Osteocyte (in vitro differentiated cells): ENCODE results near the gene C18orf63. TPM values are rescaled to one million over a fixed set of nuclear protein-coding genes. Genes with fewer than 3 reads are reported as not detected.
"Not testable (repeated sequence)": the region's sequence is repeated elsewhere in the genome, so short reads cannot be mapped to it uniquely, and the experiment has no call there.

ENCODE experiments used
- DNase-seq: peaks from one replicate; pipeline ENCODE4 v3.0.0; 2021; ENCODE audit warnings: mixed read lengths; ENCODE audit not compliant: unreplicated experiment; ENCODE audit errors: extremely low spot score
- H3K27ac Mint-ChIP-seq: one replicate; pipeline ENCODE4 v1.8.0; 2021; ENCODE audit warnings: mild to moderate bottlenecking, mixed read lengths; ENCODE audit not compliant: unreplicated experiment
- H3K27me3 Mint-ChIP-seq: one replicate; pipeline ENCODE4 v1.8.0; 2021; ENCODE audit warnings: mixed read lengths; ENCODE audit not compliant: unreplicated experiment
- H3K36me3 Mint-ChIP-seq: one replicate; pipeline ENCODE4 v1.8.0; 2021; ENCODE audit warnings: mixed read lengths; ENCODE audit not compliant: unreplicated experiment
- H3K4me1 Mint-ChIP-seq: one replicate; pipeline ENCODE4 v1.8.0; 2021; ENCODE audit warnings: mixed read lengths; ENCODE audit not compliant: unreplicated experiment
- H3K4me3 Mint-ChIP-seq: one replicate; pipeline ENCODE4 v1.8.0; 2021; ENCODE audit warnings: mild to moderate bottlenecking, moderate library complexity, mixed read lengths; ENCODE audit not compliant: unreplicated experiment
- H3K9me3 Mint-ChIP-seq: one replicate; pipeline ENCODE4 v1.8.0; 2021; ENCODE audit warnings: mixed read lengths; ENCODE audit not compliant: unreplicated experiment
- CTCF ChIP-seq: fragments of 200-600 bp; sonication (generic); IDR thresholded peaks from 2 replicates; pipeline ENCODE4 v1.5.0; 2021; ENCODE audit warnings: antibody characterized with exemption, mild to moderate bottlenecking, moderate library complexity
- total RNA-seq: library from RNA; stranded (reverse); gene quantifications from 2 replicates; pipeline ENCODE4 v1.2.1, GENCODE V29; 2021

The C18orf63 gene
- total RNA-seq, 1 donor from 2014 or later, result not detected

- Mint-ChIP-seq H3K36me3 (no peaks in the 10 kb centered on the region), H3K9me3 (no peaks in the 10 kb centered on the region), H3K4me1 (no peaks in the 10 kb centered on the region), H3K27ac (no peak overlapping the region), H3K27me3 (peaks cover 42% of the 10 kb centered on the region), H3K4me3 (no peak overlapping the region)
- peak; percentile 48 for TF ChIP-seq CTCF
- no peak for DNase-seq
Measured at GRCh38 chr18:74310411-74310810, 5.2 kb upstream of the C18orf63 start.

GRCh38 chr18:74311000-74311399, 4.6 kb upstream of the C18orf63 start:
- no peaks in the 10 kb centered on the region for H3K36me3 Mint-ChIP-seq
- no peak overlapping the region for H3K4me3 Mint-ChIP-seq
- no peak for TF ChIP-seq CTCF
- peaks cover 36% of the 10 kb centered on the region for H3K27me3 Mint-ChIP-seq
- H3K9me3 Mint-ChIP-seq, result no peaks in the 10 kb centered on the region
- no peak overlapping the region for H3K27ac Mint-ChIP-seq
- H3K4me1 Mint-ChIP-seq, result no peaks in the 10 kb centered on the region
- DNase-seq, result no peak

- no peak overlapping the region for H3K4me3 Mint-ChIP-seq
- no peaks in the 10 kb centered on the region for H3K9me3 Mint-ChIP-seq
- DNase-seq, result no peak
- no peak overlapping the region for H3K27ac Mint-ChIP-seq
- no peaks in the 10 kb centered on the region for H3K36me3 Mint-ChIP-seq
- H3K4me1 Mint-ChIP-seq, result peaks cover 10% of the 10 kb centered on the region
- peaks cover 10% of the 10 kb centered on the region for H3K27me3 Mint-ChIP-seq
- TF ChIP-seq CTCF, result no peak
Measured at GRCh38 chr18:74314759-74315463, 728 bp upstream of the C18orf63 start.

GRCh38 chr18:74316257-74317170, 875 bp downstream of the C18orf63 start:
- Mint-ChIP-seq H3K27ac (no peak overlapping the region), H3K27me3 (peaks cover 8% of the 10 kb centered on the region), H3K36me3 (no peaks in the 10 kb centered on the region), H3K9me3 (no peaks in the 10 kb centered on the region), H3K4me1 (peaks cover 10% of the 10 kb centered on the region), H3K4me3 (no peak overlapping the region)
- no peak for DNase-seq
- TF ChIP-seq CTCF, result no peak

- no peaks in the 10 kb centered on the region for H3K36me3 Mint-ChIP-seq
- DNase-seq, result no peak
- TF ChIP-seq CTCF, result no peak
- no peak overlapping the region for H3K4me3 Mint-ChIP-seq
- peaks cover 23% of the 10 kb centered on the region for H3K27me3 Mint-ChIP-seq
- H3K27ac Mint-ChIP-seq, result no peak overlapping the region
- no peaks in the 10 kb centered on the region for H3K9me3 Mint-ChIP-seq
- H3K4me1 Mint-ChIP-seq, result no peaks in the 10 kb centered on the region
Measured at GRCh38 chr18:74326231-74326630, 10.6 kb downstream of the C18orf63 start.

- not testable (repeated sequence) for H3K4me1 Mint-ChIP-seq, H3K4me3 Mint-ChIP-seq, H3K9me3 Mint-ChIP-seq, H3K27ac Mint-ChIP-seq, H3K36me3 Mint-ChIP-seq, DNase-seq
- peaks cover 20% of the 10 kb centered on the region for H3K27me3 Mint-ChIP-seq
Measured at GRCh38 chr18:74326791-74327190, 11.2 kb downstream of the C18orf63 start.
